H9 (cell line): Measurements from ENCODE around the gene CD80. TPM values are rescaled to one million over a fixed set of nuclear protein-coding genes. Genes with fewer than 3 reads are reported as not detected.

Experiments used
- DNase-seq: peaks from one replicate; pipeline ENCODE4 v3.0.0-alpha.2; 2017
- H2AFZ ChIP-seq: one replicate; pipeline ENCODE4 v1.6.1; 2013; ENCODE audit warnings: mild to moderate bottlenecking, low read length, control low read depth, moderate library complexity
- H2AK5ac ChIP-seq: 2 replicates; pipeline ENCODE4 v1.6.1; 2013; ENCODE audit warnings: low read length, control low read depth, mixed read lengths; ENCODE audit not compliant: insufficient read length
- H2BK120ac ChIP-seq: one replicate; pipeline ENCODE4 v1.6.1; 2013; ENCODE audit warnings: low read depth, mild to moderate bottlenecking, low read length, control low read depth, inconsistent platforms; ENCODE audit not compliant: poor library complexity, severe bottlenecking
- H2BK12ac ChIP-seq: 2 replicates; pipeline ENCODE4 v1.6.1; 2013; ENCODE audit warnings: low read length, control low read depth, mixed read lengths, low read depth; ENCODE audit not compliant: insufficient read length
- H2BK15ac ChIP-seq: 2 replicates; pipeline ENCODE4 v1.6.1; 2013; ENCODE audit warnings: low read depth, low read length, control low read depth
- H2BK20ac ChIP-seq: one replicate; pipeline ENCODE4 v1.6.1; 2013; ENCODE audit warnings: low read depth, mild to moderate bottlenecking, low read length, control low read depth, inconsistent platforms; ENCODE audit not compliant: poor library complexity, severe bottlenecking
- H2BK5ac ChIP-seq: 2 replicates; pipeline ENCODE4 v1.6.1; 2013; ENCODE audit warnings: low read length, control low read depth, mixed read lengths; ENCODE audit not compliant: insufficient read length
- H3K14ac ChIP-seq: 2 replicates; pipeline ENCODE4 v1.6.1; 2013; ENCODE audit warnings: low read length, control low read depth; ENCODE audit not compliant: insufficient read depth
- H3K18ac ChIP-seq: 2 replicates; pipeline ENCODE4 v1.6.1; 2013; ENCODE audit warnings: low read depth, mild to moderate bottlenecking, mixed read lengths, low read length, control low read depth; ENCODE audit not compliant: insufficient read length
- H3K23ac ChIP-seq: 2 replicates; pipeline ENCODE4 v1.6.1; 2013; ENCODE audit warnings: low read length, control low read depth, mixed read lengths, low read depth; ENCODE audit not compliant: insufficient read length
- H3K23me2 ChIP-seq: 2 replicates; pipeline ENCODE4 v1.6.1; 2013; ENCODE audit warnings: low read depth, mild to moderate bottlenecking, mixed read lengths, low read length, control low read depth; ENCODE audit not compliant: insufficient read length, poor library complexity, severe bottlenecking
- H3K27ac ChIP-seq: 2 replicates; pipeline ENCODE4 v1.5.1; 2013; ENCODE audit warnings: low read length, control low read depth, mixed read lengths, low read depth; ENCODE audit not compliant: insufficient read length
- H3K27me3 ChIP-seq: 2 replicates; pipeline ENCODE4 v1.6.1; 2013; ENCODE audit warnings: low read length, control low read depth, inconsistent platforms; ENCODE audit not compliant: insufficient read depth
- H3K4ac ChIP-seq: 2 replicates; pipeline ENCODE4 v1.6.1; 2013; ENCODE audit warnings: low read depth, mild to moderate bottlenecking, control low read depth, inconsistent platforms, low read length, moderate library complexity
- H3K4me1 ChIP-seq: 2 replicates; pipeline ENCODE4 v1.6.1; 2013; ENCODE audit warnings: low read length, control low read depth, inconsistent platforms; ENCODE audit not compliant: insufficient read depth
- H3K4me2 ChIP-seq: 2 replicates; pipeline ENCODE4 v1.6.1; 2013; ENCODE audit warnings: low read length, control low read depth, mixed read lengths; ENCODE audit not compliant: insufficient read length, insufficient read depth
- H3K56ac ChIP-seq: 2 replicates; pipeline ENCODE4 v1.6.1; 2013; ENCODE audit warnings: low read depth, mild to moderate bottlenecking, mixed read lengths, low read length, control low read depth; ENCODE audit not compliant: insufficient read length
- H3K79me1 ChIP-seq: 2 replicates; pipeline ENCODE4 v1.6.1; 2013; ENCODE audit warnings: low read depth, mild to moderate bottlenecking, moderate library complexity, low read length, control low read depth, inconsistent platforms; ENCODE audit not compliant: insufficient read depth, poor library complexity, severe bottlenecking
- H3K79me2 ChIP-seq: 2 replicates; pipeline ENCODE4 v1.6.1; 2013; ENCODE audit warnings: low read length, control low read depth, inconsistent platforms; ENCODE audit not compliant: insufficient read depth
- H3K9ac ChIP-seq: 2 replicates; pipeline ENCODE4 v1.6.1; 2013; ENCODE audit warnings: low read length, control low read depth, mixed read lengths; ENCODE audit not compliant: insufficient read length; ENCODE audit errors: extremely low read depth
- H3K9me3 ChIP-seq: one replicate; pipeline ENCODE4 v1.6.1; 2013; ENCODE audit warnings: low read depth, low read length, inconsistent platforms; ENCODE audit not compliant: control insufficient read depth
- H3T11ph ChIP-seq: one replicate; pipeline ENCODE4 v1.6.1; 2013; ENCODE audit warnings: mild to moderate bottlenecking, low read length, control low read depth, inconsistent platforms
- H4K20me1 ChIP-seq: one replicate; pipeline ENCODE4 v1.6.1; 2013; ENCODE audit not compliant: control insufficient read depth, insufficient read length, insufficient read depth
- H4K5ac ChIP-seq: 2 replicates; pipeline ENCODE4 v1.6.1; 2013; ENCODE audit warnings: low read depth, mild to moderate bottlenecking, mixed read lengths, low read length, control low read depth; ENCODE audit not compliant: insufficient read length
- H4K8ac ChIP-seq: replicated peaks from 2 replicates; pipeline ENCODE4 v1.6.1; 2013; ENCODE audit warnings: low read length, control low read depth, mixed read lengths, low read depth; ENCODE audit not compliant: insufficient read length
- H4K91ac ChIP-seq: 2 replicates; pipeline ENCODE4 v1.6.1; 2013; ENCODE audit warnings: low read depth, mild to moderate bottlenecking, moderate library complexity, mixed read lengths, low read length, control low read depth; ENCODE audit not compliant: insufficient read length
- H3K27ac Mint-ChIP-seq, 3 experiments: 2 replicates in 2 of 3; 3 replicates in 1 of 3; pipeline ENCODE4 v1.8.0; 2020 to 2021; ENCODE audit warnings: mixed read lengths in 3 of 3, mild to moderate bottlenecking in 1 of 3, moderate library complexity in 1 of 3
- H3K27me3 Mint-ChIP-seq: 2 replicates; pipeline ENCODE4 v1.8.0; 2021; ENCODE audit warnings: low read depth, mild to moderate bottlenecking, moderate library complexity, mixed read lengths
- H3K36me3 Mint-ChIP-seq, 3 experiments: 2 replicates in 2 of 3; 3 replicates in 1 of 3; pipeline ENCODE4 v1.8.0; 2020 to 2021; ENCODE audit warnings: low read depth in 3 of 3, mixed read lengths in 3 of 3; ENCODE audit not compliant: insufficient read depth in 1 of 3
- H3K4me1 Mint-ChIP-seq, 2 experiments: 2 replicates each; pipeline ENCODE4 v1.8.0; 2020; ENCODE audit warnings: mixed read lengths in 2 of 2
- H3K4me3 Mint-ChIP-seq, 2 experiments: 2 replicates in 1 of 2; 3 replicates in 1 of 2; pipeline ENCODE4 v1.8.0; 2020 to 2021; ENCODE audit warnings: mild to moderate bottlenecking in 2 of 2, mixed read lengths in 2 of 2, moderate library complexity in 1 of 2
- H3K9me3 Mint-ChIP-seq, 2 experiments: 2 replicates in 1 of 2; 3 replicates in 1 of 2; pipeline ENCODE4 v1.8.0; 2020; ENCODE audit warnings: mild to moderate bottlenecking in 2 of 2, mixed read lengths in 2 of 2, moderate library complexity in 1 of 2
- WGBS: extraction: QIAGEN DNeasy Blood & Tissue Kit; methylation state at CpG from one replicate; pipeline ENCODE4 v1.1.7; 2013; ENCODE audit warnings: missing lambda C conversion rate, low lambda C conversion rate, mixed read lengths; ENCODE audit not compliant: insufficient read length; ENCODE audit errors: extremely low coverage; 5-methylcytosine and 5-hydroxymethylcytosine counted together
- total RNA-seq: library from RNA; stranded (reverse); gene quantifications from 2 replicates; pipeline ENCODE4 v1.2.1, GENCODE V29; 2021
- TF ChIP-seq, protein P1 (sequence below): fragments of 200-600 bp; sonication (generic); conservative IDR thresholded peaks from 3 replicates; pipeline ENCODE4 v1.8.0; 2021; ENCODE audit warnings: antibody characterized with exemption, mild to moderate bottlenecking

The CD80 gene
- total RNA-seq, 1 experiment from 2014 or later, result not detected

DNA sequence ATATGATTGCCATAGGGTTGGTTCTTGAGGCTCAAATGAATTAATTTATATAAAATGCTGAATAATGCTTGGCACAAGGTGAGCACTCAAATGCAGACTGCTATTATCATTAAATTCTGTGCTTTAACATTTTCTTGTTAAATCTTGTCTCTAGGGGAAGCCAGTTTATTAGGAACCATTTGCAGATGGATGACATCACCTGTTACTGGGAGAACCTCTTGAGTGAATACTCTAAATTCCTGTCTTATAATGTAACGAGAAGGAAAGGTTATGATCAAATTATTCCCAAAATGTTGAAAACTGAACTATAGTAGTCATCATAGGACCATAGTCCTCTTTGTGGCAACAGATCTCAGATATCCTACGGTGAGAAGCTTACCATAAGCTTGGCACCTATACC, 67.3 kb downstream of the CD80 start:
- no peaks in the 10 kb centered on the region for H3K27me3 ChIP-seq
- no CpG with 5 or more reads among the region's 2 CpGs for WGBS
- H3K9ac ChIP-seq, result no peak overlapping the region

More for the DNA sequence above, 67.3 kb downstream of the CD80 start:
- Histone ChIP-seq H2BK12ac (no peak overlapping the region), H2AK5ac (no peak overlapping the region), H2BK120ac (no peak overlapping the region), H3K18ac (no peak overlapping the region), H4K91ac (no peak overlapping the region), H2BK20ac (no peak overlapping the region), H3K56ac (no peak overlapping the region), H2AFZ (no peak overlapping the region), H4K20me1 (no peaks in the 10 kb centered on the region), H3K14ac (no peak overlapping the region), H3K4me1 (no peaks in the 10 kb centered on the region), H3K23me2 (no peaks in the 10 kb centered on the region), H3K9me3 (no peaks in the 10 kb centered on the region), H2BK5ac (no peak overlapping the region), H3K79me2 (no peaks in the 10 kb centered on the region), H2BK15ac (no peak overlapping the region), H3K79me1 (no peaks in the 10 kb centered on the region), H4K5ac (no peak overlapping the region), H3K4ac (no peak overlapping the region), H4K8ac (no peak overlapping the region), H3K23ac (no peak overlapping the region), H3T11ph (no peak overlapping the region), H3K4me2 (no peak overlapping the region), H3K27ac (no peak overlapping the region)
- no peaks in the 10 kb centered on the region for H3K9me3 Mint-ChIP-seq
- no peak overlapping the region for H3K4me3 Mint-ChIP-seq
- H3K36me3 Mint-ChIP-seq, result peaks cover 0 to 12% (median 10%) of the 10 kb centered on the region in 3 experiments; a peak in 5 of 7 replicates
- TF ChIP-seq, protein P1, sequence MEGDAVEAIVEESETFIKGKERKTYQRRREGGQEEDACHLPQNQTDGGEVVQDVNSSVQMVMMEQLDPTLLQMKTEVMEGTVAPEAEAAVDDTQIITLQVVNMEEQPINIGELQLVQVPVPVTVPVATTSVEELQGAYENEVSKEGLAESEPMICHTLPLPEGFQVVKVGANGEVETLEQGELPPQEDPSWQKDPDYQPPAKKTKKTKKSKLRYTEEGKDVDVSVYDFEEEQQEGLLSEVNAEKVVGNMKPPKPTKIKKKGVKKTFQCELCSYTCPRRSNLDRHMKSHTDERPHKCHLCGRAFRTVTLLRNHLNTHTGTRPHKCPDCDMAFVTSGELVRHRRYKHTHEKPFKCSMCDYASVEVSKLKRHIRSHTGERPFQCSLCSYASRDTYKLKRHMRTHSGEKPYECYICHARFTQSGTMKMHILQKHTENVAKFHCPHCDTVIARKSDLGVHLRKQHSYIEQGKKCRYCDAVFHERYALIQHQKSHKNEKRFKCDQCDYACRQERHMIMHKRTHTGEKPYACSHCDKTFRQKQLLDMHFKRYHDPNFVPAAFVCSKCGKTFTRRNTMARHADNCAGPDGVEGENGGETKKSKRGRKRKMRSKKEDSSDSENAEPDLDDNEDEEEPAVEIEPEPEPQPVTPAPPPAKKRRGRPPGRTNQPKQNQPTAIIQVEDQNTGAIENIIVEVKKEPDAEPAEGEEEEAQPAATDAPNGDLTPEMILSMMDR, result no peak
- H3K27me3 Mint-ChIP-seq, result no peaks in the 10 kb centered on the region
- DNase-seq, result no peak
- H3K4me1 Mint-ChIP-seq, result peaks cover under 1 to 1% of the 10 kb centered on the region in 2 experiments; a peak in 1 of 4 replicates
- no peak overlapping the region for H3K27ac Mint-ChIP-seq
